CD14-positive monocyte (primary cell): ENCODE data around the gene GOSR2. TPM values are rescaled to one million over a fixed set of nuclear protein-coding genes. Genes with fewer than 3 reads are reported as not detected.

Experiments
- DNase-seq, 3 donors: peaks; one replicate each; pipeline ENCODE4 v3.0.0-alpha.2; 2011 to 2022
- H2AFZ ChIP-seq: 2 replicates; pipeline ENCODE4 v1.6.0; 2012; ENCODE audit warnings: mild to moderate bottlenecking, low read depth, low read length, inconsistent platforms; ENCODE audit not compliant: insufficient read depth, poor library complexity, severe bottlenecking
- H3K27ac ChIP-seq, 2 donors: 1 replicate in 1 of 2; 2 replicates in 1 of 2; pipeline ENCODE4 v1.5.1; 2012 to 2013; ENCODE audit warnings: low read length in 2 of 2, control low read depth in 1 of 2, inconsistent platforms in 1 of 2, low read depth in 1 of 2, mild to moderate bottlenecking in 1 of 2
- H3K27me3 ChIP-seq, 2 donors: one replicate each; pipeline versions ENCODE4 v1.6.0 to v1.6.1; 2011 to 2013; ENCODE audit warnings: low read length in 2 of 2; ENCODE audit not compliant: control insufficient read depth in 2 of 2, insufficient read depth in 2 of 2
- H3K36me3 ChIP-seq, 2 donors: replicated peaks in 1 of 2; 1 replicate in 1 of 2; 2 replicates in 1 of 2; pipeline versions ENCODE4 v1.5.1 to v1.6.1; 2012 to 2013; ENCODE audit warnings: low read length in 2 of 2, control low read depth in 1 of 2, inconsistent platforms in 1 of 2, mild to moderate bottlenecking in 1 of 2; ENCODE audit not compliant: insufficient read depth in 2 of 2, control insufficient read depth in 1 of 2
- H3K4me1 ChIP-seq, 2 donors: 1 replicate in 1 of 2; 2 replicates in 1 of 2; pipeline versions ENCODE4 v1.5.1 to v1.6.1; 2012 to 2013; ENCODE audit warnings: low read length in 2 of 2, control low read depth in 1 of 2, inconsistent platforms in 1 of 2, mild to moderate bottlenecking in 1 of 2, moderate library complexity in 1 of 2; ENCODE audit not compliant: insufficient read depth in 2 of 2, control insufficient read depth in 1 of 2
- H3K4me2 ChIP-seq: replicated peaks from 2 replicates; pipeline ENCODE3; 2012; ENCODE audit warnings: low read length, moderate library complexity, mild to moderate bottlenecking; ENCODE audit not compliant: poor library complexity, severe bottlenecking; ENCODE audit errors: extremely low read depth
- H3K4me3 ChIP-seq, 3 experiments: fragments of 200-600 bp in 1 of 3; sonication (generic) in 1 of 3; replicated peaks in 1 of 3; 1 replicate in 2 of 3; 2 replicates in 1 of 3; pipeline ENCODE4 v1.5.1; 2011 to 2013; ENCODE audit warnings: low read length in 3 of 3, mild to moderate bottlenecking in 3 of 3, control low read depth in 2 of 3, low read depth in 2 of 3, inconsistent platforms in 1 of 3, moderate library complexity in 1 of 3
- H3K79me2 ChIP-seq: 2 replicates; pipeline ENCODE4 v1.6.0; 2012; ENCODE audit warnings: mild to moderate bottlenecking, control low read depth, inconsistent platforms, low read length, moderate library complexity; ENCODE audit not compliant: insufficient read depth
- H3K9ac ChIP-seq: 2 replicates; pipeline ENCODE4 v1.6.0; 2017; ENCODE audit warnings: low read length, mild to moderate bottlenecking; ENCODE audit not compliant: insufficient read depth, poor library complexity, severe bottlenecking
- H3K9me3 ChIP-seq, 2 donors: replicated peaks in 1 of 2; 1 replicate in 1 of 2; 2 replicates in 1 of 2; pipeline versions ENCODE4 v1.5.1 to v1.6.1; 2012 to 2013; ENCODE audit warnings: low read length in 2 of 2, control low read depth in 1 of 2; ENCODE audit not compliant: control insufficient read depth in 1 of 2, insufficient read depth in 1 of 2
- H4K20me1 ChIP-seq: 2 replicates; pipeline ENCODE4 v1.6.0; 2012; ENCODE audit warnings: mild to moderate bottlenecking, low read length, control low read depth, moderate library complexity; ENCODE audit not compliant: insufficient read depth
- H3K27ac Mint-ChIP-seq, 7 donors: one replicate each; pipeline ENCODE4 v1.8.0; 2020; ENCODE audit warnings: mild to moderate bottlenecking in 7 of 7, mixed read lengths in 7 of 7, moderate library complexity in 6 of 7, inconsistent platforms in 2 of 7
- H3K27me3 Mint-ChIP-seq, 3 donors: one replicate each; pipeline ENCODE4 v1.8.0; 2021 to 2022; ENCODE audit warnings: low read depth in 3 of 3, mild to moderate bottlenecking in 3 of 3, mixed read lengths in 3 of 3, moderate library complexity in 3 of 3, inconsistent platforms in 1 of 3
- H3K36me3 Mint-ChIP-seq, 2 donors: one replicate each; pipeline ENCODE4 v1.8.0; 2020; ENCODE audit warnings: mixed read lengths in 2 of 2, inconsistent platforms in 1 of 2, mild to moderate bottlenecking in 1 of 2
- H3K4me1 Mint-ChIP-seq: one replicate; pipeline ENCODE4 v1.8.0; 2020; ENCODE audit warnings: mild to moderate bottlenecking, mixed read lengths
- H3K4me3 Mint-ChIP-seq, 2 donors: one replicate each; pipeline ENCODE4 v1.8.0; 2020; ENCODE audit warnings: mild to moderate bottlenecking in 2 of 2, mixed read lengths in 2 of 2, moderate library complexity in 1 of 2
- H3K9me3 Mint-ChIP-seq, 7 donors: one replicate each; pipeline ENCODE4 v1.8.0; 2020 to 2022; ENCODE audit warnings: mixed read lengths in 7 of 7, mild to moderate bottlenecking in 6 of 7, moderate library complexity in 6 of 7, inconsistent platforms in 2 of 7
- CTCF ChIP-seq: fragments of 200-600 bp; IDR thresholded peaks from one replicate; pipeline ENCODE4 v1.8.0; 2022; ENCODE audit warnings: antibody characterized with exemption, mild to moderate bottlenecking
- whole genome bisulfite sequencing: methylation state at CpG from one replicate; pipeline ENCODE4 v1.1.5; 2013; ENCODE audit warnings: missing lambda C conversion rate; ENCODE audit not compliant: insufficient coverage; 5-methylcytosine and 5-hydroxymethylcytosine counted together
- intact Hi-C, 2 donors: fragments of 100-400 bp; cut with micrococcal nuclease; formaldehyde crosslinking; loops; one replicate each; pipeline versions ENCODE4 v1.15.0 to v1.15.1; 2023
- polyA plus RNA-seq, 3 donors: library from polyadenylated mRNA; depleted of rRNA in 1 of 3; unstranded in 2 of 3; stranded (reverse) in 1 of 3; fragments of 300-500 nt in 2 of 3; fragments of >200 nt in 1 of 3; fragmentation: Illumina TruSeq in 2 of 3; gene quantifications; 1 replicate in 2 of 3; 2 replicates in 1 of 3; pipeline ENCODE4 v1.2.3, GENCODE V29; 2012 to 2021

Gene GOSR2
- polyA plus RNA-seq, 3 donors: 25.2 to 31.1 (median 27.7) TPM

DNA sequence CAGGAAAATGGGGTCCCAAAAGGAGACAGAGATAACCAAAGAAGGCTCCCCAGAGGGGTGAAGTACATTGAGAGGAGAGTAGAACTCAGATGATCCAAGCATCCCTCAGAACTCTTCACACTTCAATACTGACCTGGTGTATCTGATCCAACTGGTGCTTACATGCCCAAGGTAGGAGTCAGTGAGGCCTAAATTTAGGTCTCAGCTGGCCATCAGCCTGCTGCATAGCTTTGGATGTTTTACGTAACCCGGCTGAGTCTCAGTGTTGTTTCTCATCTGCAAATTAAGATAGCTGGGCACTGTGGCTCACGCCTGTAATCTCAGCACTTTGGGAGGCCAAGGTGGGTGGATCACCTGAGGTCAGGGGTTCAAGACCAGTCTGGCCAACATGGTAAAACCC is 11.6 kb upstream of the GOSR2 start:
- no peak overlapping the region for H3K27ac ChIP-seq
- Mint-ChIP-seq H3K27ac (no peak overlapping the region), H3K9me3 (no peaks in the 10 kb centered on the region), H3K4me3 (no peak overlapping the region), H3K4me1 (no peaks in the 10 kb centered on the region), H3K27me3 (peaks cover 0 to 7% (median 5%) of the 10 kb centered on the region in 3 donors), H3K36me3 (no peaks in the 10 kb centered on the region)
- no peak for DNase-seq
- no peak overlapping the region for H3K9ac ChIP-seq
- H3K4me1 ChIP-seq: peaks cover 0 to under 1% of the 10 kb centered on the region in 2 donors
- no peaks in the 10 kb centered on the region for H3K9me3 ChIP-seq
- H3K27me3 ChIP-seq: no peaks in the 10 kb centered on the region
- TF ChIP-seq CTCF: no peak
- no peaks in the 10 kb centered on the region for H4K20me1 ChIP-seq
- no peak overlapping the region for H3K4me2 ChIP-seq
- no peaks in the 10 kb centered on the region for H3K79me2 ChIP-seq
- no peak overlapping the region for H2AFZ ChIP-seq
- H3K4me3 ChIP-seq: no peak overlapping the region
- H3K36me3 ChIP-seq: no peaks in the 10 kb centered on the region
- intact Hi-C loops: no loop called here
- 85% methylated on average over 3 of the region's 3 CpGs for WGBS

DNA sequence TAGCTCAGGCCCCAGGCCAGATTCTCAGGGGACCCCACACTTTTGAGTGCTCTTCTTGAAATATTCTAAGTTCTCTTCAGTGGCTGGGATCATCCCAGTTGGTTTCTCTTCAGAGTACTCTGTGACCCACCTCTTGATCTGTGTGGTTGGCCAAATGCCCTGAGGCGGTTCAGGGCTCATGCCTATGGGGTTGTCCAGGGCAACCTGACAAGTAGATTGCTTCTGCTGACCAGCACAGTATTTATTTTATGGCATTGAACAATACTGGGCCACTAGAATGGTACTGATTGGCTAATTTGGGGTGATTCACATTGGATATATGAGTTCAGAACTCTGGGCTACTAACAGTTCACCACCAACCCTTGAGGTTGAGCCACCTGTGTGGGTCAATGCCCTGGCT is 7.4 kb upstream of the GOSR2 start:
- Histone ChIP-seq H3K4me3 (no peak overlapping the region), H3K27ac (no peak overlapping the region), H3K4me2 (no peak overlapping the region), H3K9me3 (no peaks in the 10 kb centered on the region), H3K4me1 (no peaks in the 10 kb centered on the region), H2AFZ (no peak overlapping the region), H3K36me3 (no peaks in the 10 kb centered on the region), H3K27me3 (no peaks in the 10 kb centered on the region), H4K20me1 (no peaks in the 10 kb centered on the region), H3K79me2 (no peaks in the 10 kb centered on the region), H3K9ac (no peak overlapping the region)
- no peaks in the 10 kb centered on the region for H3K9me3 Mint-ChIP-seq
- no peaks in the 10 kb centered on the region for H3K4me1 Mint-ChIP-seq
- H3K4me3 Mint-ChIP-seq: no peak overlapping the region
- no peak for TF ChIP-seq CTCF
- peaks cover 2 to 13% (median 3%) of the 10 kb centered on the region in 3 donors for H3K27me3 Mint-ChIP-seq
- no peak overlapping the region for H3K27ac Mint-ChIP-seq
- intact Hi-C loops: no loop called here
- no peaks in the 10 kb centered on the region for H3K36me3 Mint-ChIP-seq
- WGBS: 0% methylated on average over 1 of the region's 1 CpG
- no peak for DNase-seq
